ENCODE results near the gene DEFB131B.
"Not testable (repeated sequence)": the region's sequence is repeated elsewhere in the genome, so short reads cannot be mapped to it uniquely, and the experiment has no call there.

DEFB131B gene, protein sequence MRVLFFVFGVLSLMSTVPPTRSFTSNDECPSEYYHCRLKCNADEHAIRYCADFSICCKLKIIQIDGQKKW

DNA sequence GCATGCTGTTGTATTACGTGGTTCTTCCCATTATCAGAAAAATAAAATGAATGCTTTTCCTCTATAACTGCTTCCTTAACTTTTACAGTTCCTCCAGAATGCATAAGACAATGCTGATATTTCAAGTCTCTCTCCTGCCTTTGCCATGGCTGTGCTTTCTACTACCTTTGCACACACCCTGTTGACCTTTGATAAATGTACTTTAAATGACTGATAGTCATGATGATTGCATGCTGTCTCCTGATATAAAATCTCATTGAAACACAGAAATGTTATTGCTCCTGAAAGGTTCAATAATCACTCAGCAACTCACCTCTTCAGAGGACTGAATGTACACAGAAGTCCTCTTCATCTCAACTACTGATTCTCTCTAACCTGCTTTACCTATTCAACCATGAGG, at the start of gene DEFB131B:
Gene DEFB131B, plus strand, starts transcription at position 395 of the 400 bp plus-strand sequence. Its CDS starts 0 bp downstream, at position 395.
- DNase-seq = not testable (repeated sequence)

DNA sequence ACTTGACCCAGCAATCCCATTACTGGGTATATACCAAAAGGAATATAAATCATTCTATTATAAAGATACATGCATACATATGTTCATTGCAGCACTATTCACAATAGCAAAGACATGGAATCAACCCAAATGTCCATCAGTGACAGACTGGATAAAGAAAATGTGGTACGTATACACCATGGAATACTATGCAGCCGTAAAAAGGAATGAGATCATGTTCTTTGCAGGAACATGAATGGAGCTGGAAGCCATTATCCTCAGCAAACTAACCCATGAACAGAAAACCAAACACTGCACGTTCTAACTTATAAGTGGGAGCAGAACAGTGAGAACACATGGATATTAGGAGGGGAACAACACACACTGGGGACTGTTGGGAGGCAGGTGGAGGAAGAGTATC, 49.0 kb upstream of the DEFB131B start:
- not testable (repeated sequence) for DNase-seq

DNA sequence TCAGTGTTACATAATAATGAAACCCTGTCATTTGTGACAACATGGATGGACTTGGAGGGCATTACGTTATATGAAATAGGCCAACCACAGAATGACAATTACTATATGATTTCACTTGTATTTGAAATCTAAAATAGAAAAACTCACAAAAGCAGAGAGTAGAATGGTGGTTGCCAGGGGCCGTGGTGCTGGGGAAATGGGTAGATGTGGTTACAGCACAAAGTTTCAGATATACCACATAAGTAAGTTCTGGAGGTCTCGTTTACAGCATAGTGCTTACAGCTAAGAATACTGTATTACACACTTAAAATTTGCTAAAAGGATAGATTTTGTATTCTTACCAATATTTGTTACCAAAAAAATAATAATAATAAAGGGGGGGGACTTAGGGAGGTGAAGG, 48.6 kb upstream of the DEFB131B start:
- not testable (repeated sequence) for DNase-seq

DNA sequence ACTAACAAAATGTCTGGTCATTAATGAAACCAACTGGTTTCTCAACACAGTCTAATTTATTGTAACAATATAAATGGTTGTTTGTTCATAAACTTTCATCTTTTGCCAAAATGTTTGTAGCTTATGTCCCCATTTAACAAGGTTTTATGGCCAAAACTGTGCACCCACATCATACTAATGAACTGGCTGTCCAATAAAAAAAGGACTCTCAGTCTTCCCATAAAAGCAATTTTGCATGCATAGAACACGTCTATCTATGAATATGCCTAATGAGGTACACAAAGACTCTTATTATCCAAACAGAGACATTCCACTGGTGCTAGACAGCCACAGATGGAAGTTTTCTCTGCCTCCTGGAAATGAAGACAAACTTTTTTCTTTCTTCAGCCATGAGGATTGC, 45.4 kb upstream of the DEFB131B start, which contains the start of gene DEFB108B:
Gene DEFB108B, plus strand, starts transcription at position 390 of the 400 bp plus-strand sequence. Its CDS starts 0 bp downstream, at position 390.
- not testable (repeated sequence) for DNase-seq

DNA sequence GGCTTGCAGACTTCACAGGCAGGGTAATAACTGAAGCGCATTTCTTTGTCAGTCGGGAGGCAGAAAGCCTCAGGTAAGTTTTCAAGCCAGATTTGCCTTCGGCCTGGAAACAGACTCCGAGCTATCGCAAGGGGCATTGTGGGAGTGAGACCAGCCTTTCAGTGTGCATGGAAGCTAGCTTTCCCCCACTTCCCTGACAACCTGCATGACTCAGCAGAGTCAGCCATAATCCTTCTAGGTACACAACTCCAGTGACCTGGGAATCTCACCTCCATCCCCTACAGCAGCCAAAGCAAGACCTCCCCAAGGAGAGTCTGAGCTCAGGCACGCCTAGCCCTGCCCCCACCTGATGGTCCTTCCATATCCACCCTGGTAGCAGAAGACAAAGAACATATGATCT, 35.5 kb upstream of the DEFB131B start:
- DNase-seq = not testable (repeated sequence)

DNA sequence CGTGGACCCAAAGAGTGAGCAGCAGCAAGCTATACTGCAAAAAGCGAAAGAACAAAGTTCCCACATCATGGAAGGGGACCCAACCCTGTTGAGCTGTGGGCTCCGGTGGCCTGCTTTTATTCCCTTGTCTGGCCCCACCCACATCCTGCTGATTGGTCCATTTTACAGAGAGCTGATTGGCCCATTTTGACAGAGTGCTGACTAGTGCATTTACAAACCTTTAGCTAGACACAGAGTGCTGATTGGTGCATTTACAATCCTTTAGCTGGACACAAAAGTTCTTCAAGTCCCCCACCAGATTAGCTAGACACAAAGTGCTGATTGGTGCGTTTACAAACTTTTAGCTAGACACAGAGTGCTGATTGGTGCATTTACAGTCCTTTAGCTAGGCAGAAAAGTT, 34.9 kb upstream of the DEFB131B start:
- not testable (repeated sequence) for DNase-seq

DNA sequence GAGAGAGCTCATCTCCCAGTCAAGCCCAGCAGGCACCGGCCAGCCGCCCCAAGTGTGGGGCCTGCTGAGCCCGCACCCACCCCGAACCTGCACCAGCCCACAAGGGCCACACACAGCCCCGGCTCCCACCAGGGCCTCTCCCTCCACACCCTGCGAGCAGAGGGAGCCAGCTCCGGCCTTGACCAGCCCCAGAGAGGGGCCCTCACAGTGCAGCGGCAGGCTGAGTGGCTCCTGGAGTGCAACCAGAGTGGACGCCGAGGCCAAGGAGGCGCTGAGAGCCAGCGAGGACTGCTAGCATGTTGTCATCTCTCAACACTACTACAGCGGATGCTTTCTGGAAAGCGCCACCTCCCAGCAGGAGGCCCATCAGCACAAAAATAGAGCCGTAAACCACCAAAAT, 34.4 kb upstream of the DEFB131B start:
- DNase-seq = no peak
- TF ChIP-seq POLR2A (IDR thresholded peaks at IDR 0.05; ENCODE audit: low read length) (no peak), GATA1 (IDR thresholded peaks at IDR 0.05; ENCODE audit: low read depth, low read length) (no peak)

DNA sequence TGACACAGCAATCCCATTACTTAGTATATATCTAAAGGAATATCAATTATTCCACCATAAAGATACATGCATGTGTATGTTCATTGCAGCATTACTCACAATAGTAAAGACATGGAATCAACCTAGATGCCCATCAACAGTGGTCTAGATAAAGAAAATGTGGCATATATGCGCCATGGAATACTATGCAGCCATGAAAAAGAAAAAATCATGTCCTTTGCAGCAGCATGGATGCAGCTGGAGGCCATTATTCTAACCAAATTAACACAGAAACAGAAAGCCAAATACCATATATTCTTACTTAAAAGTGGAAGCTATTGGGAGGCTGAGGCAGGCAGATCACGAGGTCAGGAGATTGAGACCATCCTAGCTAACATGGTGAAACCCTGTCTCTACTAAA, 24.4 kb upstream of the DEFB131B start:
- DNase-seq = not testable (repeated sequence)

DNA sequence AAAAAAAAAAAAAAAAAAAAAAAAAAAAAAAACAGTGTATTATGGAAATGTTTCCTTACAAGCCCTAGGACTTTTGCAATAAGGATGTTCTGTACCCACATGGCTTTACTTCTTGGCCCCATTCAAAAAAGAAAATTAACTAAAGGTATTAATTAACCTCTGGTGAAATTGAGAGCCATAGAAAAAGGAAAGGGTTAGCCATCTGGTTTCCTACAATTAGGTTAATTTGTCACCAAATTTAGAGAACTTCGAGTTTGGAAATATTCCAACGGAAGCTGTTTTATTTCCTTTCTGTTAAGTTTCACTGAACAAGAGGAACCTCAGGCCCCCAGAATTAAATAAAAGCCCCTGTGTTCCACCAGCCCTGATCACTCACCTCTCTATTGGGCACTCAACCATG, 22.4 kb upstream of the DEFB131B start:
- DNase-seq = not testable (repeated sequence)

DNA sequence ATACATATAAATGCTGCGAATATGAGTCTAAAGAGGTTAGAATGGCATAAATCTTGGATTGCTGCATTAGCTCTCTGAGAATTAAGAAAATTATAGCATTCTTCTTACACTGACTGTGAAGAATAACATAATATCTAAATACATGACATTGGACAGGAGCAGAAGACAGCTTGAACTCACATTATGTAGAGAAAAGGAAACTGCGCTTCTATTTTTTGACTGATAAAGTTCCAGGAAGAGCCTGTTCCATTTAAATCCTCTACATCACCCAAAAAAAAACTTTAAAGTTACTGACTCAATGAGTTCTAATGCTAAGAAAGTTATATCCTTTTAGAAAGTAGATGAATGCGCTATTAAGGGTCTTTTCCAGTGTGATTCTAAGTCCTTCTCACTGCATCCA, 17.4 kb upstream of the DEFB131B start:
- not testable (repeated sequence) for DNase-seq

DNA sequence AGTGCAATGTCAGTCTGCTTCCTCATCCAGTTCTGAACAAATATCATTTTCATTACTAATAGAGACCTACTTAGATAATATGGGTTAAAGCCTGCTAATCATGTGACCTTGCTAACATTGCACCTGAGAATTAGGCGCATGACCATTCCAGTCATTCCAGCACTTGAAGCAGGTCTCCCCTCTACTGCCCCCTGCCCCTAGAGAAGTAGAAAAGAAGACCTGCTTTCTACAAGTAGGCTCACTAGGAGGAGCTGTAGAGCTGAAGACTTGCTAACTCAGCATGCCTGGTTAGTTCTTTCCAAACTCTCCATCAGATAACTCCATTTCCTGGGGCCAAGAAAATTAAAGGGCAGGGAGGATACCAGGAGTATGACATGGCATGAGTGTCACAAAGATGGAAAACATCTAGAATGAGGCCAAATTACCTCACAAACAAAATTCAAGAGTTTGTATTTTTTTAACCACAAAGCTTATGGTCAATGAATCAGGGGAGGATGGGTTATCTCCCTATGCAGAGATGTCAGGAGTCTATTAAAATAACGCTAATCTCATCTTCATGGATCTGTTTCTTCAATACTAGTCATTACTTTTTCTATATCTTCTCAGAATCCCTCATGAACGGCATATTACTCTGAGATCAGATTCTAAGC, 14.2 kb upstream of the DEFB131B start:
- DNase-seq = peak; percentile 78 to 86

DNA sequence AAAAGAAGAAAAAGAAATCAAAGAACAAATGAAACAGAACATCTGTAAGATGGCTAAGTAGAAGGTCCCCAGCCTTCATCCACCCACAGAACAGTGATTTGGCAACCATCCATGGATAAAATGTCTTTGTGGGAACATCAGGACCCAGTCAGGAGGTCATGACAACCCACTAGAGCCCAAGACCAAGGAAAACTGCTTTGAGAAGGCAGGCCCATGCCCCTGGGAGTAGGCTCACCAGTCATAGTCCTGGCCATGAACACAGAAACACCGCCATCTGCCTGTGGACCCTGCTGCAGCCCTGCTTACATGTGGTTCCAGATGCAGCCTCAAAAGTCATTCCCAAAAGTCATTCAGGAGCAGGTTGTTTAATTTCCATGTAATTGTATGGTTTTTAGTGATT, 11.0 kb upstream of the DEFB131B start:
- not testable (repeated sequence) for DNase-seq

DNA sequence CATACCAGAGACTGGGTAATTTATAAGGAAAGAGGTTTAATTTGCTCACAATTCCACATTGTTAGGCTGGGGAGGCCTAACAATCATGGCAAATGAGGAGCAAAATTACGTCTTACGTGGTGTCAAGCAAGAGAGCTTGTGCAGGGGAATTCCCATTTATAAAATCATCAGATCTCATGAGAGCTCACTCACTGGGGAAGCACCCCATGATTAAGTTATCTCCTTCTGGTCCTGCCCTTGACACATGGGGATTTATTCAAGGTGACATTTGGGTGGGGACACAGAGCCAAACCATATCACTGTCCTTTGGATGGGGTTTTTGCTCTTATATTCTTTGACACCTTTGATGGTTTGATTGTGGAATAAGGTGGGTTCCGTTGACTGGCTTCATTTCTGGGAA, 8.3 kb upstream of the DEFB131B start:
- not testable (repeated sequence) for DNase-seq

DNA sequence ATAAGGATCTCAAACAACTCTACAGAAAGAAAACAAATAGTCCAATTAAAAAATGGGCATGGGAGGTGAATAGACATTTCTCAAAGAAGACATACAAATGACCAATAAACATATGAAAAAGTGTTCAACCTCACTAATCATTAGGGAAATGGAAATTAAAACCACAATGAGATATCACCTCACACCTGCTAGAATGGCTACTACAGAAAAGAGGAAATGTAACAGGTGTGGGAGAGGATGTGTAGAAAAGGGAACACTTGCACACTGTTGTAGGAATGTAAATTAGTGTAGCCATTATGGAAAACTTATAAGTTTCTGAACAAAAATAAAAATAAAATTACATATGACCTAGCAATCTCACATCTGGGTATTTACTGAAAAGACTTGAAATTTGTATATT, 7.6 kb upstream of the DEFB131B start:
- not testable (repeated sequence) for DNase-seq

DNA sequence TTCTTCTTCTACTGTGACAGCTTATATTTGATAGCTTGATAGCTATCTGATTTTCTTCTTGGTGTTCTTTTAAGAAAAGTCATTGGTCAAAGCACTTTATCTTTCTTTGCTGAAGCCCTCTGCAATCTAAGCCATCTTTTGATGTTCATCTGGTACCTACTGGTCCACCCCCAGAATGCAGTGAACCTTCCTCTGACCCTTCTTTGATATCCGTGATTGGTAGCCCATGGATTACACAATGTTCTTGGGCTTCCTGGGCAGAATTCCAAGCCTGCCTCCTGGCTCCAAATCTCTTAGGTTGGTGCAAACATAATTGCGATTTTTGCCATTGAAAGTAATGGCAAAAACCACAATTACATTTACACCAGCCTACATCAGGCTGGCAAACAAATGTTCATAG, 2.0 kb upstream of the DEFB131B start:
- DNase-seq = not testable (repeated sequence)

DNA sequence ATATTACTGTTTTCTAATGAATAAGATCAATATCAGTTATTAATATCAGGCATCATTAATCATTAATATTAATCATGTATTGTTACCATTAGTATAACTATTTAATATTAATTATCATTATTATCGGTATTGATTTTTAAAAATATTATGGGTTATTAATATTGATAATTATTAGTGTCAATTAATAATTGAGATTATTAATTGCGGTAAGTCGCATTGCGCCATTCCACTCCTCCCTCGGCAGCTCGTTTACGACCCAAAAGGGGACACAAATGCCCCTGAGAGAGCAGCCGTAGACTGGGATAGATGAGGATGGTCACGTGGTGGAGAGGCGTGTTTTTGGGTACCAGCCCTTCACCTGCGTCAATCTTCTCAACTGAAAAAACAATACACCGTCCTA, 7.6 kb downstream of the DEFB131B start:
- not testable (repeated sequence) for DNase-seq

DNA sequence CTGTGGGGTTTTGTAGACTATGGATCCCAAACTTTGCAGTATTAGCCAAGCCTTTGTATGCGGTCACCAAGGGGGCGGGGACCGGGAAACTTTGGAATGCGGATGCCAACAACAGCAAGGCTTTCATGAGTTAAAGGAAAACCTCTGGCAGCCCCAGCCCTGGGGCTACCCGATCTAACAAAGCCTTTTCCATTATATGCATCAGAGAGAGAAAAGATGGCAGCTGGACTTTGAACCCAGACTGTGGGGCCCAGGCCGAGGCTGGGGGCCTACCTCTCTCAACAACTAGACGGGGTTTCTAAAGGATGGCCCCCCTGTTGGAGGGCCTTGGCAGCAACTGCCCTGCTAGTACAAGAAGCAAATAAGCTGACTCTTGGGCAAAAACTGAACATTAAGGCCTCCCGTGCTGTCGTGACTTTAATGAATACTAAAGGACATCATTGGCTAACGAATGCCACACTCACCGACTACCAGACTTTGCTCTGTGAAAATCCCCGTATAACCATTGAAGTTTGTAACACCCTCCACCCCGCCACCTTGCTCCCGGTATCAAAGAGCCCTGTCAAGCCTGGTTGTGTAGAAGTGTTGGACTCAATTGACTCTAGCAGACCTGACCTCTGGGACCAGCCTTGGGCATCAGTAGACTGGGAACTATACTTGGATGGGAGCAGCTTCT, 10.2 kb downstream of the DEFB131B start:
- not testable (repeated sequence) for DNase-seq

DNA sequence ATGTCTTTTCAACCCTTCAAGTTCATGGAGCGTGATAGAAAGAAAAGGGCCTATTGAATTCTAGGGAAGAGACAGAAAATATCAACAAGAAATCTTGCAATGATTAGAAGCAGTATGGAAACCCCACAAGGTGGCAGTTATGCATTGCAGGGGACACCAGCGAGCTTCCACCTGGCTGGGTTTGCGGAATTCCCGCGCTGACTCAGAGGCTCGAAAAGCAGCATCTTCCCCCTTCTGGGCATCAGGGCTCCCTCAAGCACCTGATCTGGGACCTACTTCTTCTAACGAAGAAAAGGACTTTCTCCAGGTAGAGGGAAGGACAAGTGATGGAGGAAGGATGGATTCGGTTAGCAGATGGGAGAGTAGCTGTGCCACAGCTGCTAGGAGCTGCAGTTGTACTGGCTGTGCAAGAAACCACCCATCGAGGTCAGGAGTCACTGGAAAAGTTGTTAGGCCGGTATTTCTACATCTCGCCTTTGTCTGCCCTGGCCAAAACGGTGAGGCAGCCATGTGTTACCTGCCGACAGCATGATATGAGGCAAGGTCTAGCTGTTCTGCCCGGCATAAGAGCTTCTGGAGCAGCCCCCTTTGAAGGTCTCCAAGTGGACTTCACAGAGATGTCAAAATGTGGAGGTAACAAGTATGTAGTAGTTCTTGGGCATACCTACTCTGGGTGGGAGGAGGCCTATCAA, 11.1 kb downstream of the DEFB131B start:
- not testable (repeated sequence) for DNase-seq

Data from erythroblast (primary cell).